Amniotic stem cell (primary cell): ENCODE results near the gene SYNPR.

Source experiments
- DNase-seq: peaks from one replicate; lab custom pipeline; 2025; lab: John Stamatoyannopoulos, UW

The SYNPR gene

DNA sequence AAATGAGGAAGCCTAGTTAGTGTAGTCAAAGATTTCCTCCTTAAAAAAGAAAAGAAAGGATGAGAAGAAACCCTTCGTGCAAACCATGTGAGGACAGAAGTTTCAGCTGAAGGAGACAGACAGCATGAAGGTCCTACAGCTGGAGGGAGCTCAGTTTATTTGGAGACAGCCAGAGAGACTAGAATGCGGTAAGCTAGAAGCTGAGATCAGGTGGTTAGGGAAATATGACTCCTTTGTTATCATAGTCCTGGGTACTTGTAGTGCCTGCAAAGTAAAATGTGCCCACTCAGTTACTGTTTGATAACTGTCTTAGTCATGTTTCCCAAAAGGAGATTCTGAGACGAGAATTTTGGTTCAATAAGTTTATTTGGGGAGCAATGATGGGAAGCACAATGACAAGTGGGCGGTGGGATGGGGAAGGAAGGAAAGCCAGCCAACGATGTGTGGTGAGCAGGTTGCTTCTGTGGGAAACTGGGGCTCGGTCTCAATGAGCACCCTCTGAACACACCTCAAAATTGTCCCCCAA lies 195.6 kb downstream of the SYNPR start:
- DNase-seq: no peak

DNA sequence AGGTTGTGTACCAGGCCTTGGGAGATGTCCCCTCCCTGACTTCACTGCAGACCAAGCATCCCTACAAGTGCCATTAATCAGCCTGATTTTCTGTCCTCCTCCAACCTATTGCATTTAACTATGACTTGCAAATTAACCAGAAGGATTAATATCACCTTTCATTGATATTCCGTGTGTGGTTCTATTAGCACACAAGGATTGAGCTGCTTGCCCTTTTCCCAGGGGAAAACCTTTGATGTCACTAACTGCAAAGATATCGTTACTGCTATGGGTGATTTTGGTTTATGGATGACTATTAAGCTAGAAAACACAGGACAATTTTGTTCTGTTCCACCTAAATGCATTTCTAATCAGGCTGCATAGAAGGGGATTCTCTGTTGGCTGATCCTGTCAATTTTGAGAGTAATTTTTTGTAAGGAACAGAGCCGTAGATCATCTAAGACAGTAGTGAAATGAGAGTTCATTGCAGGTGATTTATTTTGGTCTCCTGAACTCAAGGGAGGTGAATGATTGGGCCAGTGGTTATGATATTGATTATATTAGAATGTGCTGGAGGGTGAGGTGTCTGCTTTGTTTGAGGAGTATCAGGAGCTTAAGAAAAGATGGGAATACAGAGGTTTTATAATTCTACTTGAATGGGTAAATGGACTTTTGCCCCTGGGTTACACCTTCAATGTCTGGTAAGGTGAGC lies 196.9 kb downstream of the SYNPR start:
- no peak for DNase-seq

DNA sequence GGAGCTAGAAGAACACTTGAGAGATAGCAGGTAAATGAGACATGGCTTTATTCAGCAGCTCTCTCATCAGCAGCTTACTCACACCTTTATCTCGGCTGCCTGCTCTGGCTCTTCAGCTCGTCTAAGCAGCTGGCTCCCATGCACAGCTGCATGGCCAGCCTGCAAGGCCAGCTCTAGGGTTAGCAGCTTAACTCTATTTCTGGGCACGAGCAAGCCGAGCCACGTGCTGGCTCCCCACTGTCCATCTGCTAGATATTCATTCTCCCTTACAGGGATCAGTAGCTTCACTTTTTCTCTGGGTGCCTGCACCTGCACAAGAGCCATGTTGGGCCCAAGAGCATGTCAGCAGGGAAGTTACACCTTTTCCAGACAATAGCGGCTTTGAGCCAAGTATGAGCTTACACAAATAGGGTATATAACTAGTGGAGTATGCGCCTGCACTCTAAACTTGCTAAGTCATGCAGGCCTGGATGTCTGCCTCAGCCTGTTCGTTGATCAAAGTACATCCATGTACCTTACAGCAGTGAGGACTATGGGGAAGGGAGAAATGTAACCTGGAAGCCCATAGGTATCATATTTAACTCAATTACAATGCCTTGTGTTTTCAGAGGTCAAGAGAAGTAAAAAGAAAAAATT lies 199.5 kb downstream of the SYNPR start:
- DNase-seq: no peak

DNA sequence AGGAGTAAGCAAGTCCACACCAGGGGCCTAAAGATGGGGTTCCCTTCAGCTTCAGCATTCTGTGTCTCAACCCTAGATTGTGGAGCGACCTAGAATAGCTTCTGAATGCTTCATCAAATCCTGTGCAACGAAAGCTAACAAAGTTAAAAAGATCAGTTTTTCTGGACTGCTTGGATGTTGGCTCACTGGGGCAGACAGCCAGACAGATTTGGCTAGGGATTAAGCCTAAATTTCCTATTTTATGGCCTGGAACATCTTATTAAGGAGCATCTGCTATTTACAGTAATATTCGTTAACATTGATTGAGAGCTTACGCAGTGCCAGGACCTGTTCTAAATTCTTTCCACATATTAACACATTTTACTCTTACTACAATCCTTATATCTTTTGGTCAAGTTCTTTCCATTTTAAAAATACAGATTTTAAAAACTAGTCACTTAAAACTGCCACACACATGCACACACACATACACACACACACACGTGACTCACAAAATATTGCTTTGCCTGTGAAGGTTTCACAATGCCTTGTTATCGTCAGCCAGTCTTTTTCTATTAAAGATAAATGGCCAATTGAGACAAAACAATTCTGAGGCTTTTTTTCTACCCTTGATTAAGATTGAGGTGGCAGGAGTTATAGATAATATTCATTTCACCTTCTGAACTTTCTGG lies 201.0 kb downstream of the SYNPR start:
- DNase-seq: no peak

DNA sequence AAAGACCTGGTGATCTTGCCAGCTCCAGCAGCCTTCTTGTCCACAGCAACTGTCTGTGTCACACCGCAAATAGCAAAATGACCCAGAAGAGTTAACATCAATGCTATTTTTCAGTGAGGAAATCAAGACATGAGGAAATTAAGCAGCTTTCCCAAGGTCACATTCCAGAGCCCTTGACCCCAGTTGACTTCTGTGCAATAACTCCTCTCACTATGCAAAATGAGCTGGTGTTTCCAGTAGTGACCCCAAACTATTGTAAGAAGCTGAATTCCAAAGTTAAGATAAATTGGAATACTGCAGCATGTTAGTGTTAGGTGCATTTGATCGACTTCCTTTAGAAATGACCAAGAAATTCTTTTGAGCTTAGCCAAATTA lies 201.5 kb downstream of the SYNPR start:
- no peak for DNase-seq

DNA sequence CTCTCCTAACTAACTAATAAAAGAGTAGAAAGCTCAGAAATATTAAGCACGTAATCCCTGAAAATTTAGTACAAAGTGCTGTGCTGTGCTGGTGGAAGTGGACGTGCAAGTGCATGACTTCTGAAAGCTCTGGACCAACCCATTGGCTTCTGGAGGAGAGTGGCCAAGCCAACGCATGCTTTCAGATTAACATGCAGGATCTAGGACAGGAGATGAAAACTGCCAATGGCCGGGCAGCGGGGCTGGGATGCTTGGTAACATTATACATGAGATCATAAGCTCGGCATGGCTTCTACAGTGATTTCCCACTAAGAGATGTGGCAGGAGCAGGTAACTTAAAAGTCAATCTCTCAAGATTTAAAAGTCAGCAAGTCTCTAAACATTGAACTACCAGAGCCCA lies 203.5 kb downstream of the SYNPR start:
- no peak for DNase-seq

DNA sequence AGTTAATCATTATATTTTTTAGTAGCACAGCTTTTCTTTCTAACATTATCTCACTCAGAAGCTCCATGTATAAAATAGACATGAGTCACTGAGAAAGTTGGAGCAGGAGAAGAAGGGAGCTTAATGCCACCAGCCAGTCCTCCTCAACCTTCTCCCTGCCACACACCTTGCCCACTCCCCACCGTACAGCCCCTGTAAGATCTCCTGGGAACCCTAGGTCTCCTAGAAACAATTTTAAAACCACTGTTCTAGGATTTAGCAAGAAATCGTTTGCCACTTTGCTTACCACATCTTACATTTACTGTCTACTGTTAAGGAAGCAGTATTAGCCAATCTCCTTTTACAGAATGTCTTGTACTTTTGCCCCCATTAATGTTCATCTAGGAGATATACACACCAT lies 204.2 kb downstream of the SYNPR start:
- DNase-seq: no peak

DNA sequence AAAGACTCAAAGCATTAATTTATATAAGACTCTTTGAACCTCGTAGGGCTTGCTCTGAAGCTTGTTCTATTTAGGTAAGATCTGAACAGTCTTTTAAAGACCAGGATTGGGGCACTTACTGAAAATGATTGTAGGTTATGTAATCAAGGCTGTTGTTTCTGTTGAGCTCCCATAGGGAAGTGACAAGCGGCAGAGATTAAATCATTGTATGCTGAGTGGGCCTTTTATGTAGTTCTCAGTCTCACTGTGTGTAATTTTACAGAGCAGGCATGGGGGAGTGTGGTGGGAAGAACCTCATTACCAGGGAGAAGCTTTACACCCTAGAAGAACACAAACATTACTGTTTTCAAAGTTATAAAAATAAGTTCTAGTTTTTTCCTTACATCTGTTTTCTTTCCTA lies 214.4 kb downstream of the SYNPR start:
- no peak for DNase-seq

DNA sequence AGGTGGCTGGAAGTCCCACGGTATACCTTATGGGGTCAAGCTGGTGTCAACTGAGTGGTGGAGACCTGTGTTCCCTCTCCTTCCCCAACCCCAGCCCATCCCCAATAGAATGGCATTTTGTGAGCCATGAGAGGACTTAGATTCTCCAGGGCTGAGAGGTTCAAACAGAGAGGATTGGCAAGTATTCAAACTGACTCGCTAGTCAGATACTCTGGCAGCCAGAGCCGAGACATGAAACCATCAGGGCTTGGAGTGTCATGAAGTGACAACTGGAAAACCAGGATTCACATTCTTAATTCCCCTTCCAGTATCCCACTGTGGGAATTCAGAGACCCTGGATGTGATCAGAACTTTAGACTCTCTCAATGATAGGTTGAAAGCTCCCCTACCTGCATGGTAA lies 215.0 kb downstream of the SYNPR start:
- no peak for DNase-seq

DNA sequence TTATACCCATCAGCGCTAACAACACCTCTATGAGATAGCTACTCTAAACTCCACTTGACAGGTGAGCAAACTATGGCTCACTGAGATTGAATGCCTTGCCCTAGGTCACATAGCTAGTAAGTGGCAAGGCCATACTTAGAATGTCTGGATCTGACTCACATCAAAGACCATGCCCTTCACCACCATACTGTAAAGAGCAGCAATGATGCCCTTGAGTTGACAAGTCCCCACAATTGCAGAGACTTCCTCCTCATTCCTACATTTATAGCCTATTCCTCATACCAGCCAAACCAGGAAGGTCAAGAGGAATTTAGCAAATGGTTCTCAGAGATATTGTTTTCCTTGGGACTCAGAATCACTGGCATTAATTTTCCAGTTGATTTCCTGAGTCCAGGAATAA lies 216.5 kb downstream of the SYNPR start:
- no peak for DNase-seq

DNA sequence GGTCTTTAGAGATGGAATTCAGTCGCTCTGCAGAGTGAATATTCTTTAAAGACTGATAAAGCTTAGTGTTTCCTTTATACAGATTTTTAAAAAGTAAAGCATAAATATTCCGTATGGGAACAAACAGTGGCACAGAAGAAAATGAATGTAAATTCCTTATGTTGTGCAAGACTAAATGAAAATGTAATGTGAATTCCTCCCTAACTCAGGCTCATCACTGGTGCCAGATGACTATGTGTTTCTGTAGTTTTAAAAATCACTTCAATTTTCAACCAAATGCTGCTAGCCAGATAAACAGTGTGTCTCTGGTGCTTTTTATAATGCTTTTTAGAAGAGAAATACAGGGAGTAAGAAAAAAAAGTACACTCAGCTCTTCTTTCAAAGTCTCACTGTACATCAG lies 219.5 kb downstream of the SYNPR start:
- DNase-seq: no peak

DNA sequence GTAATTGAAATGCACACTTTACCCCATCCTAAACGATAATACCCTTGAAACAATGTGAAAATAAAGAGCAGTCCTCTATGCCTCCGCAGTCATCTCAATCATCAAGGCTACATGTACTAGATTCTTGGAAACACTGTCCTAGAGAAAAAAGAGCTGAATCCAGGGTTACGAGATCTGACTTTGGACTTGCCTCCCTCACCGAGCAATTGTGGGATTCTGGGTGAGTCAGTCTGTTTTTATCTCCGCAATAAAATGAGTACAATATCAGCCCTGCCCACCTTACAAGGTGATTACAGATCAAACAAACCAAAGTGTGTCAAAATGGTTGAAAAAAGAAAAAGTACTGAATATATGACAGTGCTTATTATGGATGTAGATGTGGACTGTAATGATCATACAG lies 222.1 kb downstream of the SYNPR start:
- no peak for DNase-seq

DNA sequence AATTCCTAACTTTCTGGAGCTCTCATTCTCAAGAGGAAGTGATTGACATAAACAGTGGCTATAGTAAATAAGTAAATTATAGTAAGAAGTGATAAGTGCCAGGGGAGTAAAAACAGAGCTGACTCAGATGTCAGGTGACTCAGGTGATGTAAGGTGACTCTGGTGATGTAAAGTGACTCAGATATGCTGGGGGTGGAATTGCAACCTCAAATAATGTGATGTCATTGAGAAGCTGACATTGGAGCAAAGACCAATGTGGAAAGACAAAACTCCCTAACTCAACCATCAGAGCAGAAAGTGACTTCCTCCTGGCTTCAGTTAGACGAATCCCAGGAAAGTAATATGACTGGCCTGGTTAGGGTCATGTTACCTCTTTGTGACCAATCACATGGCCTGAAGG lies 230.2 kb downstream of the SYNPR start:
- DNase-seq: no peak

DNA sequence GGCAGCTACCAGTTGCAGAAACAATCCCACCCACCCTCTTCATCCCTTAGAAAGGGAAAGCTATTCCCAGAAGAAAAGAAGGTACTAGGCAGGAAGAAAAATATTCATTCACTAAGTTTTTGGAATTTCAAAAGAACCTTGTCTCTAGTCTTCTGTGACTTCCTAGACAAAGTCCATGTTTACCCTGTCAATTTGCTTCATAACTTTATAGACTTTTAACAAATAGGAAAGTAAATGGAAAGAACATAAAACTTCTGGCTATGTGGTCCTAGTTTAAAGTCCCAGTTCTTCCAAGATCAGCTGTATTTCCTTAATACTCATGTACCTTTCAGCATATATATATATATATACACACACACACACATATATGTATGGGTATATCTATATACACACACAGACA lies 230.7 kb downstream of the SYNPR start:
- DNase-seq: no peak

DNA sequence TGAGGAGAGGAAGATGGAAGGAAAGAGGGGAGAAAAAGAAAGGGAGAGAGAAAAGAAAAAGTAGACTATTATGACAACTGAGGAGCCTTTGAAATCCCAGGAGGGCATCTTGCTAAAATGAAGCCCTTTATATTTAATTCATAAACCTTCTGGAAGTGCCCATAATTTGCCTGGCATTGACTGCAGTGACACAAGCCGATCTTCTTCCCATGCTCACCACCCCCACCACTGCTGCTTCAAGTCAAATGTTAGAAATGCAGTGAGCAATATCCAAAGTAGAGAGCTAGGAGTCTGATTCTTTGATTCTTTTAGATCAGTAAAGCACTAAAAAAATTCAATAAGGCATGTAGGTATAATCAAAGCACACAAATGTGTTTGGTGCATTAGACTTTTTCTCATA lies 235.7 kb downstream of the SYNPR start:
- DNase-seq: no peak

DNA sequence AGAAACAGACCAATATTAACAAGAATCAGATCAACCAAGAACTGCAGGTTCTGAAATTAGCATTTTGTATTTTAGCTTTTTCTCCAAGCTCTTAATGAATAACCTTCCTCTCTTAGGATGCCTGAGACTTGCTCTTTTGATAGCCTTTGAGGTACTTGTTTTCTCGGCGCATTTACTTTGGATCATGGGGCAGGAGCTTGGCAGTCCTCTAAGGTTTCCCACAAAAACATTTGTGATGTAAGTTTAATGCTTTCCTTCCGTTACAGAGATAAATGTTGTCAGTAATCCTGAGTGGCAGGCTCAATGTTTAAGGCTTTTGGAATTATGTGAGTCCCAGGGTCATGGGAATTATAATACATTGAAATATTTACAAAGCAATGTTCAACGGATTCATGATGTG lies 236.6 kb downstream of the SYNPR start:
- no peak for DNase-seq

DNA sequence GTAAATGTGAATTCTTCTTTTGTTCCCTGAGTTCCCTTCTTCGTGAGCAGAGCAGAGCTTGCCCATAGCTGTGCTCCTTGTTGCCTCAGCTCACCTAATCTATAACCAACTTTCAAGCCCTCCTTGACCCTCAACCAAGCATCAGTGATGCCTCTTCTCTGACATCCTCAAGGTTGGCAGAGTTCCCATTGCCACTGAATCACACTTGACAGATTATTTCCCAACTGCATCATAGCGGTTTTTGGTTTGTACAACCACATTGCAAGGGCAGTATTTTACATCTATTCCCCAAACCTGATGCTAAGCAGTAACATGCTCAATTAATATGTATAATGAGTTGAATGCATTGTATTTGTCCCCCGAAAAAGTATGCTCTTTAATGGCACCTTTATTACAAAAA lies 241.3 kb downstream of the SYNPR start:
- no peak for DNase-seq

DNA sequence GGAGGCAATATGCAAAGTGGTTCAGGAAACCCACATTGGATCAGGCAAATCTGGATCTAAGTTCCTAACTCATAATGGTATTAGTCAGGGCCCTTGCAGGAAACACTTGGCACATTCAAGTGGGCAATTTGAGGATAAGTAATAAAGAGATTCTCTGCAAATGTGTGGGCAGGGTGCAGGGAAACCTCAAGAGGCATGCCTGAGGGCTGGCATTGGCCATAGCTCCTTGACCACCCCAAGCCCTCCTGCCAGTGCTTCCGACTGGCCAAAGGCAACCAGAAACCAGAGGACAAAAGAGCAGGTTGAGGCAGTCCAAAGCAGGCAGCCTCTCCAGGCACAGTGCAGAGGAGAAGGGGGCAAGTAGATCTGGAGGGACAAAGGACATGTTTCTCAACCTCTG lies 243.5 kb downstream of the SYNPR start:
- DNase-seq: no peak

DNA sequence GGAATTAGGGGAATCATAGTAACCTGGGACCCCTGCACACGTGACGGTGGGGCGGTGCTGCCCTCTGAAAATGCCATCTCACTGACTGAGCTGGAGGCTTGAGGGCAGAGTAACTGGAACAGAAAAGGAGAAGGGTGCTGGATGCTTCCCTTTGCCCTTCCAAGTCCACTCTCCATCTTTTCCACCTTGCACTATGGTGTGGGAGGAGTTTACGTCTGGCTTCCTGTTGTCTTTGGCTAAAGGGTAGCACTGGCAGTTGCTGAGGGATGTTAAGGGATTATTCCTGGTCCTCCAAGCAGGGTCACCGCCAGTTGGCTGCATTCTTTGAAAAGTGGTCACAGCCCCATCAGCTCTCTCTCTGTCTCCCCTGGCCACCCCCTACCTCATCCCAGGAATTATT lies 245.0 kb downstream of the SYNPR start:
- DNase-seq: no peak

DNA sequence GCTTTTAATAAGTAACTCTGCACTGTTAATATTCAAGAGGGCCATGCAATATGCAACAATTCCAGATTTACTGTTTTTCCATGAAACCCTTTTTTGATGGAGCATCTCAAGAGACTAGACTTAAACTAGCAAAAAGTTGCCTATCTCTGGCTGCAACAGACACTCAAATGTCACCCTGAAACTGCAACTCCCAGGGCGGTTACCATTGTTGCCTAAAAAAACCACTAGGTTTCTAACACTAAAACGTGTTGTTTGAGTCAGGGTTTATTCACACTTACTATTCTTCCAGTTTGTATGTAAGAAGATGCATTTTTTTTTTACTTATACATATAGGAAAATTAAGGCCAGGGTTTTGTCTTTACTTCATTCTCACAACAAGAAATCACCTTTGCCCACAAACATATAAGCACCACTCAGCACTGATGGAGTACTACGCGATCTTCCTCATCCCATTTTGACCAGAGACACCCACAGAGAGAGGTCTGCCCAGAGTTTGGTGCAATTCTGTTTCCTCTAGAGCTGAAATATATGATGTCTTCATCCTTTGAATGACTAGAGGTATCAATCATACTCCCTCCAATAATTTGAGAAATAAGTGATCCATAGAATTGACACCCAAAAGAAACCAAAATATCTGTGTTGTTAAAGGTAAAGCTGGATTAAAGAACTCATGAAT lies 250.4 kb downstream of the SYNPR start:
- DNase-seq: no peak

DNA sequence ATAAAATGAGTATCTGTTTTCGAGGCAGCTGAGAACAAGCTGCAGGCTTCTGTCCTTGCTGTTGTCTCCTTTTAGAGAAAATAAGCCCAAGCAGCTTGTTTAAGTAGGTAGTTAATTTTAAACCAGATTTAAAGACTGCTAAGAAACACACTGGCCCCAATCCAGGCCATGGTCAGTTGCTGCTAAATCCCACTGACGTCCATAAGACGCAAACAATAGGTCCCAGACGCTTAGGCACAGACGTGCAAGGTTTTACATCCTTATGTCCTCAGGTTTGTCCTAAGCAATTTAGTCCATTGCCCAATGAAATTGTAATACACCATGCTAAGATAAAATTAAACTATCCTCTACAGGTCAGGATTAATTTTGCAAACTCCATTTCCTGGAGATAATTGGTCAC lies 254.4 kb downstream of the SYNPR start:
- DNase-seq: no peak

DNA sequence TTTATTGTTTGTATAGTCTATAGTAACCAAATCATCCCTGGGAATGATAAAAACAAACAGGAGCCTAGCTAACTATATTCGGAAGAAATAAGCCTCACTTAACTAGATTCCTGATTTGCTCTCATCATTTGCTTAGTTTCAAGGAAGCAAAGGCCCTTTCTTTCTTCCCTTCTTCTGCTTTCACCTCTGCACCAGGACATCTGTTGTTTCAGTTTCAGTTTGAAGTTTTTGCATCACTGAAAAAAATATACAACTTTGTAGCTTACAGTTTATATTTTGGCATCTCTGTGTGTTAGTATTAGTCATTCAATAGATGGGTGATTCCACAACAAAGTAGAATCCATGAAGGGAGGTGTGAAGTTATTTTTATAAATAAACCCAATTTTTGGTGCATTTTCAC lies 260.8 kb downstream of the SYNPR start:
- DNase-seq: no peak

DNA sequence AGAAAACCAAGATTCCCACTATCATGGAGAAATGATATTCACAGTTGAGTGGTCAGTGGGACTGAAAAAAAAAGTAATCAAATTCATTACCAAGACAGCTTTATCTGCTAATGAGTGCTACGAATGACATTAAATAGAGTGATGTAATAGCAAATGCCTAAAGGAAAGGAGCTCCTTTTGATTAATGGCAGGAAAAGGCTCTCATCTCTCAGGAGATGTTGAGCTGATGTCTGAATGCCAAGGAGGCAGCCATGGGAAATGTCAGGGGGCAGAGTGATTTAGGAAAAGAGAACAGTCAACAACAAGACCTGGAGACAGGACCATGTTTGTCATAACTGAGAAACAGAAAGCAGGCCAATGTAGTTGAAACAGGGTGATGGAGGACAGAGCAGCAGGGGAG lies 277.7 kb downstream of the SYNPR start:
- DNase-seq: no peak
